HG03108 (cell line): ENCODE data around the gene CYP46A1.

Source experiments
- ATAC-seq: cut with Tn5 transposase; IDR thresholded peaks from one replicate; pipeline ENCODE4 v1.9.1; 2021; ENCODE audit warnings: moderate library complexity; ENCODE audit not compliant: unreplicated experiment

Gene CYP46A1

GRCh38 chr14:99686557-99687283 is 2.6 kb downstream of the CYP46A1 start:
- no peak for ATAC-seq

- ATAC-seq, result no peak
These were observed 3.4 kb downstream of the CYP46A1 start for GRCh38 chr14:99687284-99688209.

GRCh38 chr14:99688210-99688581 is 4.1 kb downstream of the CYP46A1 start:
- no peak for ATAC-seq

GRCh38 chr14:99688629-99689028 is 4.5 kb downstream of the CYP46A1 start:
- ATAC-seq, result no peak

GRCh38 chr14:99689266-99690236 is 5.5 kb downstream of the CYP46A1 start:
- ATAC-seq, result no peak

- ATAC-seq, result no peak
These were observed 6.5 kb downstream of the CYP46A1 start for GRCh38 chr14:99690636-99691035.

GRCh38 chr14:99691111-99691885 is 7.2 kb downstream of the CYP46A1 start:
- ATAC-seq, result no peak

- ATAC-seq, result no peak
These were observed 9.8 kb downstream of the CYP46A1 start for GRCh38 chr14:99693918-99694317.

GRCh38 chr14:99696929-99697328 is 12.8 kb downstream of the CYP46A1 start:
- no peak for ATAC-seq

GRCh38 chr14:99698236-99698635 is 14.1 kb downstream of the CYP46A1 start:
- no peak for ATAC-seq

- ATAC-seq, result no peak
These were observed 14.5 kb downstream of the CYP46A1 start for GRCh38 chr14:99698642-99699041.

GRCh38 chr14:99699085-99699760 is 15.1 kb downstream of the CYP46A1 start:
- ATAC-seq, result no peak

GRCh38 chr14:99699861-99700260 is 15.8 kb downstream of the CYP46A1 start:
- ATAC-seq, result no peak

GRCh38 chr14:99700379-99700778 is 16.3 kb downstream of the CYP46A1 start:
- ATAC-seq, result no peak

- ATAC-seq, result no peak
These were observed 17.2 kb downstream of the CYP46A1 start for GRCh38 chr14:99701260-99701659.

- ATAC-seq, result no peak
These were observed 18.0 kb downstream of the CYP46A1 start for GRCh38 chr14:99702115-99702514.

- ATAC-seq, result no peak
These were observed 19.3 kb downstream of the CYP46A1 start for GRCh38 chr14:99703381-99703780.

GRCh38 chr14:99704037-99704436 is 19.9 kb downstream of the CYP46A1 start:
- ATAC-seq, result no peak

- no peak for ATAC-seq
These were observed 22.2 kb downstream of the CYP46A1 start for GRCh38 chr14:99706107-99706900.
